GM23248 (cell line): ENCODE data around the gene CES4A. TPM values are rescaled to one million over a fixed set of nuclear protein-coding genes. Genes with fewer than 3 reads are reported as not detected.

Experiments used
- DNase-seq: peaks from one replicate; pipeline ENCODE4 v3.0.0-alpha.2; 2015
- H2AFZ ChIP-seq: fragments of 200-600 bp; sonication (generic); 2 replicates; pipeline ENCODE4 v1.6.1; 2016; ENCODE audit warnings: antibody characterized with exemption
- H3F3A ChIP-seq: fragments of 200-600 bp; sonication (generic); 2 replicates; pipeline ENCODE4 v1.6.1; 2016; ENCODE audit warnings: mild to moderate bottlenecking, antibody characterized with exemption, mixed run types; ENCODE audit not compliant: insufficient read depth
- H3K27ac ChIP-seq: fragments of 200-600 bp; sonication (generic); 2 replicates; pipeline ENCODE4 v1.5.1; 2016; ENCODE audit warnings: mild to moderate bottlenecking
- H3K27me3 ChIP-seq: fragments of 200-600 bp; sonication (generic); replicated peaks from 2 replicates; pipeline ENCODE4 v1.6.1; 2016; ENCODE audit warnings: mild to moderate bottlenecking; ENCODE audit not compliant: insufficient read depth
- H3K36me3 ChIP-seq: fragments of 200-600 bp; sonication (generic); 2 replicates; pipeline ENCODE4 v1.6.1; 2016; ENCODE audit warnings: low read depth, mild to moderate bottlenecking
- H3K4me1 ChIP-seq: fragments of 200-600 bp; sonication (generic); 2 replicates; pipeline ENCODE4 v1.6.1; 2016; ENCODE audit warnings: mild to moderate bottlenecking; ENCODE audit not compliant: insufficient read depth
- H3K4me2 ChIP-seq: fragments of 200-600 bp; sonication (generic); one replicate; pipeline ENCODE4 v1.6.1; 2016; ENCODE audit warnings: mild to moderate bottlenecking; ENCODE audit not compliant: unreplicated experiment
- H3K4me3 ChIP-seq: fragments of 200-600 bp; sonication (generic); 2 replicates; pipeline ENCODE4 v1.5.1; 2016; ENCODE audit warnings: mild to moderate bottlenecking
- H3K79me2 ChIP-seq: fragments of 200-600 bp; sonication (generic); 2 replicates; pipeline ENCODE4 v1.6.1; 2016; ENCODE audit warnings: mild to moderate bottlenecking; ENCODE audit not compliant: insufficient read depth
- H3K9ac ChIP-seq: fragments of 200-600 bp; sonication (generic); 2 replicates; pipeline ENCODE4 v1.6.1; 2016; ENCODE audit warnings: mild to moderate bottlenecking
- H3K9me2 ChIP-seq: fragments of 200-600 bp; sonication (generic); 2 replicates; pipeline ENCODE4 v1.6.1; 2016; ENCODE audit warnings: mixed run types, mild to moderate bottlenecking, moderate library complexity; ENCODE audit not compliant: insufficient read depth
- H3K9me3 ChIP-seq: fragments of 200-600 bp; sonication (generic); one replicate; pipeline ENCODE4 v1.6.1; 2017; ENCODE audit warnings: low read depth
- H4K20me1 ChIP-seq: fragments of 200-600 bp; sonication (generic); 2 replicates; pipeline ENCODE4 v1.6.0; 2016; ENCODE audit not compliant: insufficient read depth
- EZH2 ChIP-seq: fragments of 200-600 bp; sonication (generic); IDR thresholded peaks from 2 replicates; pipeline ENCODE4 v1.6.1; 2018; ENCODE audit warnings: antibody characterized with exemption, mild to moderate bottlenecking; ENCODE audit not compliant: insufficient read depth, poor library complexity, severe bottlenecking
- EZH2phosphoT487 ChIP-seq: fragments of 200-600 bp; sonication (generic); IDR thresholded peaks from 2 replicates; pipeline ENCODE4 v1.6.1; 2018; ENCODE audit warnings: antibody characterized with exemption, moderate library complexity, mild to moderate bottlenecking, low read depth; ENCODE audit not compliant: insufficient read depth
- WGBS, 2 experiments: methylation state at CpG; one replicate each; pipeline ENCODE4 v1.1.6; 2015 to 2017; ENCODE audit warnings: low lambda C conversion rate in 2 of 2, low coverage in 1 of 2; ENCODE audit errors: missing lambda C conversion rate in 2 of 2; 5-methylcytosine and 5-hydroxymethylcytosine counted together
- in situ Hi-C: fragments of 300-500 bp; cut with MboI; formaldehyde crosslinking; loops from 2 replicates; pipeline ENCODE4 v1.15.0; 2020
- polyA plus RNA-seq: library from polyadenylated mRNA; unstranded; fragments of >200 nt; fragmentation: Nextera tagmentation; extraction: Ambion mirVana; gene quantifications from 2 replicates; pipeline ENCODE4 v1.2.1, GENCODE V29; 2016
- total RNA-seq: library from RNA; depleted of rRNA; stranded (reverse); fragments of >200 nt; shearing (Covaris generic); gene quantifications from 2 replicates; pipeline ENCODE4 v1.2.3, GENCODE V29; 2014

CES4A gene
- total and polyA plus RNA-seq, 2 experiments from 2014 or later = 4.5 to 5.0 TPM

- H3K9ac ChIP-seq = peak overlapping the region; percentile 65
- DNase-seq = peak; percentile 84
- H3K27me3 ChIP-seq = no peaks in the 10 kb centered on the region
- no peak overlapping the region for H3K27ac ChIP-seq
- no peaks in the 10 kb centered on the region for H3K79me2 ChIP-seq
- H2AFZ ChIP-seq = peak overlapping the region; percentile 86
- H3K4me1 ChIP-seq = no peaks in the 10 kb centered on the region
- WGBS, 2 experiments = 0 to 3% methylated on average over 49 to 59 of the region's 70 CpGs
- H3K9me3 ChIP-seq = no peaks in the 10 kb centered on the region
- TF ChIP-seq EZH2 = no peak
- TF ChIP-seq EZH2phosphoT487 = no peak
- peaks cover 8% of the 10 kb centered on the region; the same call in 1 of the 2 replicates for H3F3A ChIP-seq
- no peaks in the 10 kb centered on the region for H3K36me3 ChIP-seq
- in situ Hi-C loops = no loop called here
- peak overlapping the region; percentile 70 for H3K4me3 ChIP-seq
- peak overlapping the region; percentile 83 for H3K4me2 ChIP-seq
- H4K20me1 ChIP-seq = no peaks in the 10 kb centered on the region
- no peaks in the 10 kb centered on the region for H3K9me2 ChIP-seq
These were observed 25.6 kb downstream of the CES4A start for GRCh38 chr16:67013823-67014633.

- TF ChIP-seq EZH2phosphoT487 (no peak), EZH2 (no peak)
- H3K27me3 ChIP-seq = no peaks in the 10 kb centered on the region
- H3K9me2 ChIP-seq = no peaks in the 10 kb centered on the region
- no peak overlapping the region for H3K4me2 ChIP-seq
- no peak overlapping the region for H3K27ac ChIP-seq
- no peaks in the 10 kb centered on the region for H3K9me3 ChIP-seq
- WGBS, 2 experiments = 70 to 77% methylated on average over 5 to 6 of the region's 6 CpGs
- no peak for DNase-seq
- in situ Hi-C loops = no loop called here
- peaks cover 8% of the 10 kb centered on the region; the same call in 1 of the 2 replicates for H3F3A ChIP-seq
- H3K79me2 ChIP-seq = no peaks in the 10 kb centered on the region
- peak overlapping the region; percentile 86 for H2AFZ ChIP-seq
- H4K20me1 ChIP-seq = no peaks in the 10 kb centered on the region
- peak overlapping the region; percentile 65 for H3K9ac ChIP-seq
- H3K4me3 ChIP-seq = peak overlapping the region; percentile 70
- no peaks in the 10 kb centered on the region for H3K4me1 ChIP-seq
- H3K36me3 ChIP-seq = no peaks in the 10 kb centered on the region
These were observed 26.4 kb downstream of the CES4A start for GRCh38 chr16:67014634-67015312.

- 96 to 97% methylated on average over 9 of the region's 9 CpGs for WGBS, 2 experiments
- Histone ChIP-seq H3K9ac (no peak overlapping the region), H4K20me1 (no peaks in the 10 kb centered on the region), H3K4me1 (no peaks in the 10 kb centered on the region), H3K4me2 (no peak overlapping the region), H3K9me3 (no peaks in the 10 kb centered on the region), H3K4me3 (no peak overlapping the region), H3K79me2 (no peaks in the 10 kb centered on the region), H3K27me3 (no peaks in the 10 kb centered on the region), H3K36me3 (no peaks in the 10 kb centered on the region), H3K27ac (no peak overlapping the region), H3K9me2 (no peaks in the 10 kb centered on the region), H3F3A (peaks cover 8% of the 10 kb centered on the region; the same call in 1 of the 2 replicates), H2AFZ (no peak overlapping the region)
- no peak for TF ChIP-seq EZH2
- TF ChIP-seq EZH2phosphoT487 = no peak
- DNase-seq = no peak
- in situ Hi-C loops = no loop called here
These were observed 26.9 kb downstream of the CES4A start for GRCh38 chr16:67015313-67015731.

GRCh38 chr16:67016143-67016542, 27.8 kb downstream of the CES4A start:
- H4K20me1 ChIP-seq = no peaks in the 10 kb centered on the region
- TF ChIP-seq EZH2 = no peak
- TF ChIP-seq EZH2phosphoT487 = no peak
- no peaks in the 10 kb centered on the region for H3K36me3 ChIP-seq
- H3K9me3 ChIP-seq = no peaks in the 10 kb centered on the region
- H3K4me3 ChIP-seq = no peak overlapping the region
- DNase-seq = no peak
- no peak overlapping the region for H3K27ac ChIP-seq
- no peak overlapping the region for H2AFZ ChIP-seq
- in situ Hi-C loops = no loop called here
- H3F3A ChIP-seq = peaks cover 8% of the 10 kb centered on the region; the same call in 1 of the 2 replicates
- H3K79me2 ChIP-seq = no peaks in the 10 kb centered on the region
- H3K27me3 ChIP-seq = no peaks in the 10 kb centered on the region
- H3K9me2 ChIP-seq = no peaks in the 10 kb centered on the region
- H3K4me1 ChIP-seq = no peaks in the 10 kb centered on the region
- H3K4me2 ChIP-seq = no peak overlapping the region
- H3K9ac ChIP-seq = no peak overlapping the region
